Measurements from ENCODE around the gene GTF3C1.
"Not testable (repeated sequence)": the region's sequence is repeated elsewhere in the genome, so short reads cannot be mapped to it uniquely, and the experiment has no call there.

Gene GTF3C1

GRCh38 chr16:27458258-27458657, 91.5 kb downstream of the GTF3C1 start:
- TF ChIP-seq MAX (IDR thresholded peaks at IDR 0.05; ENCODE audit: low read depth, low read length) (no peak), MYC (IDR thresholded peaks at IDR 0.05; ENCODE audit: low read depth, low read length) (no peak), CTCF (IDR thresholded peaks at IDR 0.05; ENCODE audit: low read depth, low read length) (no peak), POLR2A (IDR thresholded peaks at IDR 0.05; ENCODE audit: extremely low read depth, insufficient read length) (no peak)
- no peak overlapping the region for H3K4me3 ChIP-seq (ENCODE audit: low read depth, low read length)
- DNase-seq (ENCODE audit: low read depth): no peak

- not testable (repeated sequence) for H3K4me3 ChIP-seq (ENCODE audit: low read depth, low read length); DNase-seq (ENCODE audit: low read depth)
Measured at GRCh38 chr16:27457605-27457900, 92.2 kb downstream of the GTF3C1 start.

- no peak for TF ChIP-seq POLR2A (IDR thresholded peaks at IDR 0.05; ENCODE audit: extremely low read depth, insufficient read length)
- no peak for TF ChIP-seq MYC (IDR thresholded peaks at IDR 0.05; ENCODE audit: low read depth, low read length)
- TF ChIP-seq CTCF (IDR thresholded peaks at IDR 0.05; ENCODE audit: low read depth, low read length): no peak
- TF ChIP-seq MAX (IDR thresholded peaks at IDR 0.05; ENCODE audit: low read depth, low read length): no peak
- no peak overlapping the region for H3K4me3 ChIP-seq (ENCODE audit: low read depth, low read length)
- DNase-seq (ENCODE audit: low read depth): no peak
Measured at GRCh38 chr16:27455700-27456099, 94.0 kb downstream of the GTF3C1 start.

GRCh38 chr16:27453494-27453825, 96.3 kb downstream of the GTF3C1 start:
- H3K4me3 ChIP-seq (ENCODE audit: low read depth, low read length): no peak overlapping the region
- TF ChIP-seq MAX (IDR thresholded peaks at IDR 0.05; ENCODE audit: low read depth, low read length) (no peak), CTCF (IDR thresholded peaks at IDR 0.05; ENCODE audit: low read depth, low read length) (no peak), POLR2A (IDR thresholded peaks at IDR 0.05; ENCODE audit: extremely low read depth, insufficient read length) (no peak)
- no peak for DNase-seq (ENCODE audit: low read depth)

- TF ChIP-seq MYC (IDR thresholded peaks at IDR 0.05; ENCODE audit: low read depth, low read length): no peak
- TF ChIP-seq POLR2A (IDR thresholded peaks at IDR 0.05; ENCODE audit: extremely low read depth, insufficient read length): no peak
- TF ChIP-seq CTCF (IDR thresholded peaks at IDR 0.05; ENCODE audit: low read depth, low read length): no peak
- no peak for TF ChIP-seq MAX (IDR thresholded peaks at IDR 0.05; ENCODE audit: low read depth, low read length)
- DNase-seq (ENCODE audit: low read depth): no peak
- no peak overlapping the region for H3K4me3 ChIP-seq (ENCODE audit: low read depth, low read length)
Measured at GRCh38 chr16:27452569-27453493, 96.9 kb downstream of the GTF3C1 start.

GRCh38 chr16:27450196-27450549, 99.5 kb downstream of the GTF3C1 start:
- TF ChIP-seq MYC (IDR thresholded peaks at IDR 0.05; ENCODE audit: low read depth, low read length) (no peak), POLR2A (IDR thresholded peaks at IDR 0.05; ENCODE audit: extremely low read depth, insufficient read length) (no peak), MAX (IDR thresholded peaks at IDR 0.05; ENCODE audit: low read depth, low read length) (no peak)
- no peak overlapping the region for H3K4me3 ChIP-seq (ENCODE audit: low read depth, low read length)
- DNase-seq (ENCODE audit: low read depth): no peak

Data from NB4 (cell line).